ENCODE measurements around the gene SHD.

Gene SHD

DNA sequence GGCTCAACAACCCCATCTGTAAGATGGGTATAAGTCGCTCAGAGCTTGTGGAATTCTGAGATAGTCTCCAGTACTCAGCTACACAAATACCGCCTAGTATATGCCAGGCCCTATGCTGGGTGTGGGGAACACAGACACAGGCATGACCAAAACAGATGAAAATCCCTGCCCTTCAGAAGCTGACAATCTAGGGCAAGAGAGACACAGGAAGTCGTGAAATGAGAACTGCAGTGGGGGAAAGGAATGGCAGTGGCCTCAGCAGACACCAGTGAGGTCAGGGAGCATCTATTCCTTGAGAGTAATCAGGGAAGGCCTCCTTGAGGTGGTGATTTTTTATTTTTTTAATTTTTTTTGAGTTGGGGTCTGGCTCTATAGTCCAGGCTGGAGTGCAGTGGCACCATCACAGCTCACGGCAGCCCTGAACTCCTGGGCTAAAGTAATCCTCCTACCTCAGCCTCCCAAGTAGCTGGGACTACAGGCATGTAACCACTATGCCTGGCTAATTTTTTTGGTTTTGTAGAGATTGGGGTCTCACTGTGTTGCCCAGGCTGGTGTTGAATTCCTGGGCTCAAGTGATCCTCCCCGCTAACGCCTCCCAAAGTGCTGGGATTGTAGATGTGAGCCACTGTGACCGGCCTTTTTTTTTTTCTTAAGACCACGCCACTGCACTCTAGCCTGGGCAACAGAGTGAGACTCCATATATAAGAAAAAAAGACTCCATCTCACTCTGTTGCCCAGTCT is 19.9 kb downstream of the SHD start:
- DNase-seq (ENCODE audit: low read depth in 2 of 2): no peak

- DNase-seq (ENCODE audit: low read depth in 2 of 2): no peak
These were observed 21.5 kb downstream of the SHD start for GRCh38 chr19:4300589-4300988.

GRCh38 chr19:4301590-4302242 is 22.6 kb downstream of the SHD start:
- no peak for DNase-seq (ENCODE audit: low read depth in 2 of 2)

GRCh38 chr19:4302243-4302640 is 23.2 kb downstream of the SHD start, which contains the start of gene TMIGD2:
TMIGD2 (minus strand) TSS chr19:4302389; CDS start chr19:4302385, 4 bp downstream.
- DNase-seq (ENCODE audit: low read depth in 2 of 2): no peak

- no peak for DNase-seq (ENCODE audit: low read depth in 2 of 2)
These were observed 24.9 kb downstream of the SHD start for GRCh38 chr19:4303819-4304537.

DNA sequence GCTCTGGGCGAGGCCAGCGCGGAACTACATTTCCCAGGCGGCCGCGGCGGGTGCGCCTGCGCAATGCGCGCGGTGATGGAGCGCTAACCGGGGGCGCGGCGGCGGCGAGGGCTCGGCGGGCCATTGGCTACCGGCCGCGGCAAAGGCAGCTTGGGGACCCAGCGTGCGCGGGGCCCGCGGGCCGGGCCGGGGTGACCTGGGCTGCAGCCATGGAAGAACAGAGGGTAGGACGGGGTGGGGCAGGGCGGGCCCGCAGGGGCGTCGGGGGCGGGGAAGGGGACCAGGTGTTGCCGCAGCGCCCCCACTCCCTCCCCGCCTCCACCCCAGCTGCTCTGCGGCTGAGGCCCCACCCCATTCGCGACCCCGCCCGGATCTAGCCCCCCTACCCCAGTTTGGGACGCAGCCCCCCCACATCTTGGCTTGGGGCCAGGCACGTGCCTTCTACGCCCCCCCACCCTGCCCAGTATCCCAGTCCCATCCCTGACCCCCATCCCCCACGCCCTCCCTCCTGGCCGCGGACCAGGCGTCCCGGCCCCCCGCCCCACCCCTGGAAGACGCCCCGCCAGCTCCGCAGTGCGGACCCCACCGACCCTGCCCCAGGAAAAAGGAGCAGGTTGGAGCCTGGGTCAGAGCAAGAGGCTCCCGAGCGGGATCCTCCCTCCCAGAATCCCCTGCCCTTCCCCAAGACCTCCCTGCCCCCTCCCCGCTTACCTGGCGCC is 25.6 kb downstream of the SHD start, which contains the start of gene FSD1:
Gene FSD1 (plus strand): TSS at position 61 of the 719 bp plus-strand sequence. CDS start 149 bp downstream, at position 210.
- DNase-seq (ENCODE audit: low read depth in 2 of 2): peak; percentile 75 to 77

- DNase-seq (ENCODE audit: low read depth in 2 of 2): no peak
These were observed 26.2 kb downstream of the SHD start for GRCh38 chr19:4305257-4305612.

DNA sequence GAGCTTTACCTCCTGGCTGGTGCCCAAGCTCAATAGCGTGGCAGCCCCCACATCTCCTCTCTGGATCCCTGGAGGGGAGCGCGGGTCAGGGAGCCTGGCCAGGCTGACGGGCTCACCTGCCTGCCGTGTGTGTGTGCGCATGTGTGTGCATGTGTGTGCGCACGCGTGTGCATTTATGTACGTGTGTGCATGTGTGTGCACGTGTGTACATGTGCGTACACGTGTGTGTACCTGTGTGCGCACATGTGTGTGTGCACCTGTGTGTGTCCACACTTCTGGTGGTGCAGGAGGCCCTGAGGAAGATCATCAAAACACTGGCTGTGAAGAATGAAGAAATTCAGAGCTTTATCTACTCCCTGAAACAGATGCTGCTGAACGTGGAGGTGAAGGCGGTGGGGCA is 26.6 kb downstream of the SHD start:
- DNase-seq (ENCODE audit: low read depth in 2 of 2): no peak

DNA sequence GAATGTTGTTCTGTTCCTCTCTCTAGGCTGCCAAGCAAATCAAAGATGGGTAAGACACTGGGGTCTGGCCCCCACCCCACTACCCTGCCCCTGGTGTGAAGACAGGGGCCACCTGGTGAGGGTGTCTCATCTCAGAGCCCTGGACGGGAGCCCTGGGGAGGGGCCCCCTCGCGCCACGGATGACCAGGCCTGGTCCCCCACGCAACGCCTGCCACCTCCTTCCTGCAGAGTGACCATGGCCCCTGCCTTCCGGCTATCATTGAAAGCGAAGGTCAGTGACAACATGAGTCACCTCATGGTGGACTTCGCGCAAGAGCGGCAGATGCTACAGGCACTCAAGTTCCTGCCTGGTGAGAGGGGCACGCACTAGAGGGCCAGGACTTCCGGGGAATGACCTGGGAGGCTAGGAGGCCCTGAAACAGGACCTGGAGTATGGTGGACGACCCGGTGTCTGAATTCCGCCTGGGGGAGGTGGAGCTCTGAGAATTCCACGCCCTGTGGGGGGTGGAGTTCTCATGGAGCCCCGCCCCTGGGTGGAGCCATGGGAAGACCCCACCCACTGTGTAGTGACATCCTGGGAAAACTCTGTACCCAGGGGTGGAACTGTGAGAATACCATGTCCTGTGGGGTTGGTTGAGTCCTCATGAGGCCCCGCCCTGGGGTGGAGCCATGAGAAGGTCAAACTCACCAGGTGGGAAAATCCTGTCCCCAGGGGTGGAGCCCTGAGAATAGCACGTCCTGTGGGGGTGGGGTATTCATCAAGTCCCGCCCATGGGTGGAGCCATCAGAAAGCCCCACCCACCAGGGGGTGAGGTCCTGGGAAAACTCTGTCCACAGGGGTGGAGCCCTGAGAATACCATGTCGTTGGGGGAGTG is 31.4 kb downstream of the SHD start:
- DNase-seq (ENCODE audit: low read depth in 2 of 2): no peak

DNA sequence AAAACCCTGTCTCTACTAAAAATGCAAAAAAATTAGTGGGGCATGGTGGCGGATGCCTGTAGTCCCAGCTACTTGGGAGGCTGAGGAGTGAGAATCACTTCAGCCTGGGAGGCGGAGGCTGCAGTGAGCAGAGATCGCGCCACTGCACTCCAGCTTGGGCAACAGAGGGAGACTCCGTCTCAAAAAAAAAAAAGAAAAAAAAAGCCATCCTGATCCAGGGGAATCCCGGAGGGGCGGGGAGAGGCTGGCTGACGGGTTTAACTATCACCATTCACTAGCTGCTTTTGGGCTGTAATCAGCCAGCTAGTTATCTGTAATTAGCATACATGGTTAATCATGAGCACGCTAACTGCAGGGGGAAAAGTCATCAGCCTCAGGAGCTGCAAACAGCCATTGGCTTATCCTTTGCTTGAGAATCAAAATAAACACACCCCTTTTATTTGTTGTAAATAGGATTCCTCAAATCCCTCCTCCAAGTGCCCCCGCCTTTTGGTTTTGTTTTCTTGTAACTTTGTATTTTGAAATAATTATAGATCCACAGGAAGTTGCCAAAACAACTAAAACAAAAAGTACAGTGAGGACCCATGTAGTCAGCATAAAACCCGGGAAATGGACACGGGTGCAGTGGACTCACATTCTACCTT is 34.9 kb downstream of the SHD start:
- no peak for DNase-seq (ENCODE audit: low read depth in 2 of 2)

GRCh38 chr19:4316956-4317355 is 37.9 kb downstream of the SHD start:
- DNase-seq (ENCODE audit: low read depth in 2 of 2): no peak

GRCh38 chr19:4318460-4318859 is 39.4 kb downstream of the SHD start:
- DNase-seq (ENCODE audit: low read depth in 2 of 2): no peak

DNA sequence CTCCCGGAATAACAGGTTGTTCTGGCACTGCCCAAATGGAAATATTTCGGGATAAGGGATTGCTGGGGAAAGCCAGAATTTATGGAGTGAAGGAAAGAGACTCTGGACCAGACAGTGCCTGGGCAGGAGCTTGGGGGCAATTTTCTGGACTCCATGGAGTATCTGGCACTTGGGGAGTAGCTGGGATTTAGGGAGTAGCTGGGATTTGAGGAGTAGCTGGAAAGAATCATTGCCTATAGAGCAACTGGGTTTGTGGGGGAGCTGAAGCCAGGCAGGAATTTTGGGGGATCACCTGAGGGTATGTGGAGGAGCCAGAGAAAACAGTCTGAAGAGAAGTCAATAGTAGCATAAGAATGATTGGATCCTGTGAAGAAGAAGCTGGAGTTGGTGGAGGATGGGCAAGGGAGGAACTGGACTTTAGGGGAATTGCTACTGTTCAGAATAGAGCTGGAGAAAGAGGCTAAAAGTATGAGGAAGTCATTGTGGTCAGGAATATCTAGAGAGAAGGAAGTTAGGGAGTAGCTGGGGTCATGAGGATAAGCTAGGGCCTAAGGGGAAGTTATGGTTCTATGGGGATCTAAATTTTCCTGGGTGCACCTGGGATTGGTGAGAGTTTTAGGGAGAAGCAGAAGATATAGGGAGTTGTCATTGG is 40.1 kb downstream of the SHD start:
- no peak for DNase-seq (ENCODE audit: low read depth in 2 of 2)

- DNase-seq (ENCODE audit: low read depth in 2 of 2): no peak
These were observed 41.4 kb downstream of the SHD start for GRCh38 chr19:4320419-4320818.

- no peak for DNase-seq (ENCODE audit: low read depth in 2 of 2)
These were observed 44.0 kb downstream of the SHD start for GRCh38 chr19:4322942-4323665.

- no peak for DNase-seq (ENCODE audit: low read depth in 2 of 2)
These were observed 44.6 kb downstream of the SHD start for GRCh38 chr19:4323692-4324091.

DNA sequence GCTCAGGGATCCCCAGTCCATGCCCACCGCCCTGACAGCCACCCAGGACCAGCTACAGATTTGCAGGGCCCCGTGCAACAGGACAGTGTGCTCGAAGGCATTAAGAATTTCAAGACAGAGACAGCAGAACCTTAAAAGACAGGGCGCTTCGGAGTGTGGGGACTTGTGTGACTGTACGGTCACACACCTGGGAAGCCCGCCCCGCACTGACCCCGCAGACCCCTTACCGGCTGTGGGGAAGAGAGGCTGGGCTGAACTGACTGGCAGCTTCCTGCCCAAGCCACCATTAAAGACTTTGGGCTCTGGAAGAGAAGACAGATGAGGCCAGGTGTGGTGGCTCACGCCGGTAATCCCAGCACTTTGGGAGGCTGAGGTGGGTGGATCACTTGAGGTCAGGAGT is 45.2 kb downstream of the SHD start:
- DNase-seq (ENCODE audit: low read depth in 2 of 2): no peak

- no peak for DNase-seq (ENCODE audit: low read depth in 2 of 2)
These were observed 47.3 kb downstream of the SHD start for GRCh38 chr19:4326215-4326836.

DNA sequence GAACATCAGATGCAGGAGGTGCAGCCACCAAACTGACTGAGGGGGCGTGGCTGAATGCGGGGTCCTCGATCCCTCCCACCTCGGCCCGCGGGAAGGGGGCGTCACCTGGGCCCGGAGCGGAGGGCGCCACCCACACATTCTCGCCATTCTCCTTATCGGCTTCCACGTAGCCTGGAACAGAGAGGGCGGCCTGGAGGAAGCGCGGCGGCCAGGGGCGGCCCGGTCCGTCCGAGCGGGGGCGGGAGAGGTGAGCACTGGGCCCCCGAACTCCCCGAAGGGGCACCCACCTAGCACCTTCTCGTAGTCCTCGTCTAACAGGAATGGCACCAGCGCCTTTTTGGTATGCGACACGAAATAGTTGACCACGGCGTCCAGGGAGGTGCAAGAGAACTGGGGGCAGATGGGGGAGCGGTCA is 47.8 kb downstream of the SHD start:
- no peak for DNase-seq (ENCODE audit: low read depth in 2 of 2)

Measured in stimulated activated CD8-positive, alpha-beta memory T cell treated with anti-CD3 and anti-CD28 coated beads, Interleukin-15, amount 100 ng/mL, for 48 hours (primary cell).